ENCODE measurements around the gene RNF182. TPM values are rescaled to one million over a fixed set of nuclear protein-coding genes. Genes with fewer than 3 reads are reported as not detected.
"Not testable (repeated sequence)": the region's sequence is repeated elsewhere in the genome, so short reads cannot be mapped to it uniquely, and the experiment has no call there.

RNF182 gene
- total RNA-seq, 2 experiments from 2014 or later = 0.11 to 0.20 TPM

DNA sequence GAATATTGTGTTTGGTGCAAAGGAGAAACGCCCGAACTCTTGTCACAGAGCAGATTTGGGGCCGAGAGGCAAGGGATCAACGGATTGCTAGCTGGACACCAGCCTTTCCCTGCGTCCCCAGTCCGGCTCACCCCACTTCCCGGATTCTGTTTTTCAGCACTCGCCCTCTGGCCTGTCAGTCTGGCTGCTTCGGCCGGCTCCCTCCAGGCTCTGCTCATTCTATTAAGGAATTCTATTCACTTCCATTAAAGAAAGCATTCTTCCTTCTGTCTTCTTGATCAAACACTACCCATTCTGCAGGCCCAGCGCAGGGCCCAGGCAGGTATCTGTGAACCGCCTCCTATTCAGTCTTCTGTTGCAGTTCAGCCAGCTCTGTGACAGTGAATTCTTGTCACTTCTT lies 91.7 kb downstream of the RNF182 start:
- TF ChIP-seq, protein P1, sequence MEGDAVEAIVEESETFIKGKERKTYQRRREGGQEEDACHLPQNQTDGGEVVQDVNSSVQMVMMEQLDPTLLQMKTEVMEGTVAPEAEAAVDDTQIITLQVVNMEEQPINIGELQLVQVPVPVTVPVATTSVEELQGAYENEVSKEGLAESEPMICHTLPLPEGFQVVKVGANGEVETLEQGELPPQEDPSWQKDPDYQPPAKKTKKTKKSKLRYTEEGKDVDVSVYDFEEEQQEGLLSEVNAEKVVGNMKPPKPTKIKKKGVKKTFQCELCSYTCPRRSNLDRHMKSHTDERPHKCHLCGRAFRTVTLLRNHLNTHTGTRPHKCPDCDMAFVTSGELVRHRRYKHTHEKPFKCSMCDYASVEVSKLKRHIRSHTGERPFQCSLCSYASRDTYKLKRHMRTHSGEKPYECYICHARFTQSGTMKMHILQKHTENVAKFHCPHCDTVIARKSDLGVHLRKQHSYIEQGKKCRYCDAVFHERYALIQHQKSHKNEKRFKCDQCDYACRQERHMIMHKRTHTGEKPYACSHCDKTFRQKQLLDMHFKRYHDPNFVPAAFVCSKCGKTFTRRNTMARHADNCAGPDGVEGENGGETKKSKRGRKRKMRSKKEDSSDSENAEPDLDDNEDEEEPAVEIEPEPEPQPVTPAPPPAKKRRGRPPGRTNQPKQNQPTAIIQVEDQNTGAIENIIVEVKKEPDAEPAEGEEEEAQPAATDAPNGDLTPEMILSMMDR (IDR thresholded peaks at IDR 0.05) = no peak
- no peak overlapping the region for H3K27ac ChIP-seq (ENCODE audit: low read depth in 1 of 2, low read length in 2 of 2)
- H3K4me3 ChIP-seq (ENCODE audit: low read length) = no peak overlapping the region
- Mint-ChIP-seq H3K4me3 (no peak overlapping the region), H3K4me1 (ENCODE audit: low read depth) (no peaks in the 10 kb centered on the region), H3K27ac (no peak overlapping the region), H3K36me3 (ENCODE audit: low read depth) (no peaks in the 10 kb centered on the region), H3K27me3 (peaks cover 7% of the 10 kb centered on the region), H3K9me3 (no peaks in the 10 kb centered on the region)
- no peaks in the 10 kb centered on the region for H3K4me1 ChIP-seq (ENCODE audit: insufficient read depth, low read length)
- peaks cover 0 to 7% of the 10 kb centered on the region in 2 experiments for H3K27me3 ChIP-seq (ENCODE audit: control insufficient read depth in 1 of 2, insufficient read depth in 2 of 2, low read length in 2 of 2)
- DNase-seq = no peak
- ATAC-seq (ENCODE audit: poor library complexity) = no peak
- H3K36me3 ChIP-seq (ENCODE audit: insufficient read depth, low read length) = no peaks in the 10 kb centered on the region
- intact Hi-C loops (cut with DNase I, micrococcal nuclease) = no loop called here
- CTCF ChIA-PET = no interaction called here
- no peaks in the 10 kb centered on the region for H3K9me3 ChIP-seq (ENCODE audit: control insufficient read depth in 1 of 2, insufficient read depth in 1 of 2, low read length in 2 of 2)
- POLR2A ChIA-PET = no interaction called here

DNA sequence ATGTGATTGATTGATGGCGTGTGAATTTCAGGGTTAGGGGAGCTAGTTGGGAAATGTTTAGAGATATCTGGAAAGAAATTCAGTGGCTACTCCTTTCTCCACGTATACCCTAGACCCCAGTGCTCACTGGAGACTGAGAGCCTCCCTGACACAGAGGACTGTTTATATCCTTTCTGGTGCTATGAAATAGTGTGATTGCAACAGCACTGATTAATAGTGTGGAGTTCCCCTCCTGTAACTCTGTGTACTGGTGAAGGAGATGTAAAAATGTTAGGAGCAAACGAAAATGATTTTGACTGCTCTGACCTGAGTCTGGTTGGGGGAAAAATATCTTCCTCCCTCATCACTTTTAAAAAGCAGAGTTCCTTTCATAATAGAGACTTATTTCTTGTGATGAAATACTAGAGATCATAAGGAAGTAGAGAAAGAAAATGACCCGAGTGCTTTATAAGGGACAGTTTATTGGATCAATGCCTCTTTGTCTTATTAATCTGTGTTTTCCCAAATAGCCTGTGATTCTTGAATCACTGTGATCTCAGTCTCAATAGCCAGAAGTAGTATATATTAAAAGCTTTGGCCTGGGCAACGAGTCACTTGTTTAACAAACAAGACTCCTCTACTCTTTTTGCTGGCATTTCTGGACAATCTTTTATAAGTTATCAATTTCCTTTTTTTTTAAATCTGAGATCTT lies 92.3 kb downstream of the RNF182 start:
- Mint-ChIP-seq H3K9me3 (no peaks in the 10 kb centered on the region), H3K27ac (no peak overlapping the region), H3K27me3 (peaks cover 7% of the 10 kb centered on the region), H3K4me1 (ENCODE audit: low read depth) (no peaks in the 10 kb centered on the region), H3K36me3 (ENCODE audit: low read depth) (no peaks in the 10 kb centered on the region), H3K4me3 (no peak overlapping the region)
- H3K27me3 ChIP-seq (ENCODE audit: control insufficient read depth in 1 of 2, insufficient read depth in 2 of 2, low read length in 2 of 2) = peaks cover 0 to 7% of the 10 kb centered on the region in 2 experiments
- no peak overlapping the region for H3K27ac ChIP-seq (ENCODE audit: low read depth in 1 of 2, low read length in 2 of 2)
- ChIA-PET POLR2A (no interaction called here), CTCF (no interaction called here)
- ATAC-seq (ENCODE audit: poor library complexity) = no peak
- DNase-seq = no peak
- intact Hi-C loops (cut with DNase I, micrococcal nuclease) = no loop called here
- H3K9me3 ChIP-seq (ENCODE audit: control insufficient read depth in 1 of 2, insufficient read depth in 1 of 2, low read length in 2 of 2) = no peaks in the 10 kb centered on the region
- TF ChIP-seq, protein P1 (IDR thresholded peaks at IDR 0.05) = no peak
- no peaks in the 10 kb centered on the region for H3K36me3 ChIP-seq (ENCODE audit: insufficient read depth, low read length)
- no peaks in the 10 kb centered on the region for H3K4me1 ChIP-seq (ENCODE audit: insufficient read depth, low read length)
- H3K4me3 ChIP-seq (ENCODE audit: low read length) = no peak overlapping the region

DNA sequence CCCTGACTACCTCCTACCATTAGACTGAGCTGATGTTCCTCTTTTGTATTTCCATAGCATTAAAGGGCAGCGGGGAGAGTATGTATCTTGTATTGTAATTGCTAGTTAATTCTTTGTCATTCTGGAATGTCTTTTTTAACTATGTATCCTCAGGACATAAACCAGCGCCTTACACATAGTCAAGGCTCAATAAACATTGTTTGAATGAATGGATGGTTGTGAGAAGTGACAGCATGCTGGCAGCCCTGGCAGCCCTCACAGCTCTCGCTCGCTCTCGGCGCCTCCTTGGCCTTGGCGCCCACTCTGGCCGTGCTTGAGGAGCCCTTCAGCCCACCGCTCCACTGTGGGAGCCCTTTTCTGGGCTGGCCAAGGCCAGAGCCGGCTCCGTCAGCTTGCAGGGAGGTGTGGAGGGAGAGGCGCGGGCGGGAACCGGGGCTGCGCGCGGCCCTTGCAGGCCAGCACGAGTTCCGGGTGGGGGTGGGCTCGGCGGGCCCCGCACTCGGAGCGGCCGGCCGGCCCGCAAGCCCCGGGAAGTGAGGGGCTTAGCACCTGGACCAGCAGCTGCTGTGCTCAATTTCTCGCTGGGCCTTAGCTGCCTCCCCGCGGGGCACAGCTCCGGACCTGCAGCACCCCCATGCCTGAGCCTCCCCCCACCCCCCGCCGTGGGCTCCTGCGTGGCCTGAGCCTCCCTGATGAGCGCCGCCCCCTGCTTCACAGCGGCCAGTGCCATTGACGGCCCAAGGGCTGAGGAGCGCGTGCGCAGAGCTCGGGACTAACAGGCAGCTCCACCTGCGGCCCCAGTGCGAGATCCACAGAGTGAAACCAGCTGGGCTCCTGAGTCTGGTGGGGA lies 93.1 kb downstream of the RNF182 start:
- Mint-ChIP-seq H3K4me1 (ENCODE audit: low read depth) (no peaks in the 10 kb centered on the region), H3K9me3 (no peaks in the 10 kb centered on the region), H3K36me3 (ENCODE audit: low read depth) (no peaks in the 10 kb centered on the region), H3K27me3 (peaks cover 7% of the 10 kb centered on the region), H3K27ac (no peak overlapping the region), H3K4me3 (no peak overlapping the region)
- intact Hi-C loops (cut with DNase I, micrococcal nuclease) = no loop called here
- ChIA-PET POLR2A (no interaction called here), CTCF (interaction anchor here (0.6 kb wide), 1 partner anchor 13 kb away, joined by 3 read pairs; no protein-coding TSS in a partner anchor)
- Histone ChIP-seq H3K27me3 (ENCODE audit: control insufficient read depth in 1 of 2, insufficient read depth in 2 of 2, low read length in 2 of 2) (peaks cover 0 to 7% of the 10 kb centered on the region in 2 experiments), H3K9me3 (ENCODE audit: control insufficient read depth in 1 of 2, insufficient read depth in 1 of 2, low read length in 2 of 2) (no peaks in the 10 kb centered on the region), H3K4me3 (ENCODE audit: low read length) (no peak overlapping the region), H3K27ac (ENCODE audit: low read depth in 1 of 2, low read length in 2 of 2) (no peak overlapping the region), H3K4me1 (ENCODE audit: insufficient read depth, low read length) (no peaks in the 10 kb centered on the region), H3K36me3 (ENCODE audit: insufficient read depth, low read length) (no peaks in the 10 kb centered on the region)
- ATAC-seq (ENCODE audit: poor library complexity) (no peak), DNase-seq (no peak)
- TF ChIP-seq, protein P1 (IDR thresholded peaks at IDR 0.05) = no peak

DNA sequence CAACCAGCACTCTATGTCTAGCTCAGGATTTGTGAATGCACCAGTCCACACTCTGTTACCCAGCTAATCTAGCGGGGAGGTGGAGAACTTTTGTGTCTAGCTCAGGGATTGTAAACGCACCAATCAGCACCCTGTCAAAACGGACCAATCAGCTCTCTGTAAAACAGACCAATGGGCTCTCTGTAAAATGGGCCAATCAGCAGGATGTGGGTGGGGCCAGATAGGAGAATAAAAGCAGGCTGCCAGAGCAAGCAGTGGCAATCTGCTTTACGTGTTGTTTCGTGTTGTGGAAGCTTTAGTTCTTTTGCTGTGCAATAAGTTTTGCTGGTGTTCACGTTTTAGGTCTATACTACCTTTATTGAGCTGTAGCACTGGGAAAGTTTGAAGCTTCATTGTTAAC lies 93.8 kb downstream of the RNF182 start:
- H3K9me3 Mint-ChIP-seq = not testable (repeated sequence)

More for the DNA sequence above, 93.8 kb downstream of the RNF182 start:
- H3K27ac ChIP-seq (ENCODE audit: low read depth in 1 of 2, low read length in 2 of 2); DNase-seq; intact Hi-C loops (cut with DNase I, micrococcal nuclease); H3K36me3 ChIP-seq (ENCODE audit: insufficient read depth, low read length); H3K4me3 Mint-ChIP-seq; H3K27ac Mint-ChIP-seq; H3K27me3 Mint-ChIP-seq; H3K36me3 Mint-ChIP-seq (ENCODE audit: low read depth); H3K4me1 ChIP-seq (ENCODE audit: insufficient read depth, low read length); POLR2A ChIA-PET; H3K27me3 ChIP-seq (ENCODE audit: control insufficient read depth in 1 of 2, insufficient read depth in 2 of 2, low read length in 2 of 2); ATAC-seq (ENCODE audit: poor library complexity); H3K4me1 Mint-ChIP-seq (ENCODE audit: low read depth); H3K4me3 ChIP-seq (ENCODE audit: low read length); H3K9me3 ChIP-seq (ENCODE audit: control insufficient read depth in 1 of 2, insufficient read depth in 1 of 2, low read length in 2 of 2): not testable (repeated sequence)
- CTCF ChIA-PET = interaction anchor here (0.6 kb wide), 1 partner anchor 12 kb away, joined by 3 read pairs; no protein-coding TSS in a partner anchor

Data from CD4-positive, alpha-beta T cell (primary cell).